HepG2 (cell line): ENCODE results near the gene MLANA. TPM values are rescaled to one million over a fixed set of nuclear protein-coding genes. Genes with fewer than 3 reads are reported as not detected.
"Not testable (repeated sequence)": the region's sequence is repeated elsewhere in the genome, so short reads cannot be mapped to it uniquely, and the experiment has no call there.

Experiments used
- ATAC-seq: fragments of 200-7000 bp; cut with Tn5 transposase; 3 replicates; pipeline ENCODE4 v1.9.1; 2020; ENCODE audit warnings: mild to moderate bottlenecking, moderate library complexity
- BruUV-seq: library from RNA; stranded (reverse); fragments of 400-500 nt; replicated peaks from 2 replicates; lab custom pipeline; 2021; lab: Mats Ljungman, UMichigan
- CTCF ChIA-PET: fragments of 300-600 bp; formaldehyde crosslinking; extraction: SDS; loops from one replicate; lab custom pipeline; 2021; ENCODE audit warnings: low total read pairs, inconsistent platforms, low intra/inter-chr PET ratio; lab: Yijun Ruan, JAX
- POLR2A ChIA-PET: fragments of 350-600 bp; sonication (Branson Sonifier 250); formaldehyde crosslinking; loops from one replicate; lab custom pipeline; 2020; ENCODE audit warnings: antibody characterized with exemption, inconsistent platforms; lab: Yijun Ruan, JAX
- DNase-seq: peaks from one replicate; pipeline ENCODE4 v3.0.0-alpha.2; 2015; ENCODE audit warnings: low spot score
- FAIRE-seq: peaks from 3 replicates; lab custom pipeline; 2011; peaks lifted over from hg19 to GRCh38; lab: Jason Lieb, UNC
- H2AFZ ChIP-seq: one replicate; pipeline ENCODE4 v1.6.1; 2011; ENCODE audit warnings: low read length, inconsistent platforms
- H3K27ac ChIP-seq: fragments of 300-600 bp; 3 replicates; pipeline ENCODE4 v1.8.0; 2011; ENCODE audit warnings: mixed run types, mild to moderate bottlenecking, mixed read lengths, low read length, inconsistent platforms; ENCODE audit not compliant: insufficient read depth; ENCODE audit errors: extremely low read length
- H3K27me3 ChIP-seq, 2 experiments: fragments of 200-600 bp in 1 of 2; 2 replicates in 1 of 2; 3 replicates in 1 of 2; pipeline versions ENCODE4 v1.6.0 to v1.8.0; 2011; ENCODE audit warnings: low read length in 2 of 2, mild to moderate bottlenecking in 2 of 2, moderate library complexity in 2 of 2, inconsistent platforms in 1 of 2; ENCODE audit not compliant: insufficient read depth in 2 of 2, control insufficient read depth in 1 of 2
- H3K36me3 ChIP-seq, 2 experiments: fragments of 200-600 bp in 1 of 2; replicated peaks in 1 of 2; 2 replicates in 1 of 2; 3 replicates in 1 of 2; pipeline versions ENCODE4 v1.5.1 to v1.8.0; 2011; ENCODE audit warnings: low read length in 2 of 2, inconsistent platforms in 1 of 2; ENCODE audit not compliant: insufficient read depth in 2 of 2, control insufficient read depth in 1 of 2
- H3K4me1 ChIP-seq: 2 replicates; pipeline ENCODE4 v1.5.1; 2012; ENCODE audit warnings: low read length, inconsistent platforms; ENCODE audit not compliant: insufficient read depth
- H3K4me2 ChIP-seq: 2 replicates; pipeline ENCODE4 v1.6.0; 2011; ENCODE audit warnings: low read depth, low read length, inconsistent platforms
- H3K4me3 ChIP-seq, 3 experiments: fragments of 200-600 bp in 1 of 3; sonication (generic), shearing (Covaris generic) in 1 of 3; replicated peaks in 1 of 3; 2 replicates each; pipeline ENCODE4 v1.5.1; 2011 to 2016; ENCODE audit warnings: low read length in 3 of 3, inconsistent platforms in 2 of 3, low read depth in 2 of 3, mild to moderate bottlenecking in 2 of 3, control low read depth in 1 of 3, mixed read lengths in 1 of 3; ENCODE audit not compliant: insufficient read depth in 1 of 3
- H3K79me2 ChIP-seq: one replicate; pipeline ENCODE4 v1.6.1; 2011; ENCODE audit warnings: low read length, inconsistent platforms; ENCODE audit not compliant: insufficient read depth
- H3K9ac ChIP-seq: 2 replicates; pipeline ENCODE4 v1.6.0; 2011; ENCODE audit warnings: mild to moderate bottlenecking, low read depth, low read length, inconsistent platforms; ENCODE audit not compliant: insufficient read depth
- H3K9me3 ChIP-seq: 2 replicates; pipeline ENCODE4 v1.5.1; 2012; ENCODE audit warnings: mild to moderate bottlenecking, low read length
- H4K20me1 ChIP-seq: 2 replicates; pipeline ENCODE4 v1.6.0; 2011; ENCODE audit warnings: inconsistent platforms, mild to moderate bottlenecking, low read length, moderate library complexity; ENCODE audit not compliant: insufficient read depth
- PLSCR1 ChIP-seq: sonication (generic); formaldehyde crosslinking; IDR thresholded peaks from 2 replicates; pipeline ENCODE4 v1.5.0; 2020; ENCODE audit warnings: missing genetic modification reagents, mild to moderate bottlenecking, borderline replicate concordance
- ZBTB40 ChIP-seq, 2 experiments: fragments of 450-650 bp in 1 of 2; sonication (generic) in 1 of 2; formaldehyde crosslinking in 1 of 2; IDR thresholded peaks; 2 replicates each; pipeline versions ENCODE4 v1.6.1 to v1.8.0; 2016 to 2022; ENCODE audit warnings: antibody characterized with exemption in 1 of 2, mild to moderate bottlenecking in 1 of 2, missing genetic modification reagents in 1 of 2
- WGBS: methylation state at CpG from one replicate; pipeline ENCODE4 v1.1.6; 2017; ENCODE audit warnings: low lambda C conversion rate; 5-methylcytosine and 5-hydroxymethylcytosine counted together
- in situ Hi-C: cut with HindIII; loops from 2 replicates; pipeline ENCODE4 v1.10.0; 2017; ENCODE audit warnings: low pct_unique_long_range_greater_than_20kb; ENCODE audit not compliant: extremely low pct_ligation_motif_present
- intact Hi-C: fragments of 100-400 bp; cut with micrococcal nuclease; formaldehyde crosslinking; loops from one replicate; pipeline ENCODE4 v1.10.0; 2022; ENCODE audit not compliant: unreplicated experiment
- polyA plus RNA-seq, 8 experiments: library from polyadenylated mRNA; depleted of rRNA in 3 of 8; stranded (reverse) in 7 of 8; unstranded in 1 of 8; fragments of >200 nt; fragmentation: Illumina TruSeq in 4 of 8; extraction: Trizol in 4 of 8; gene quantifications; 2 replicates each; pipeline versions ENCODE4 v1.2.1 to v1.2.3, GENCODE V29; 2011 to 2016; ENCODE audit warnings: low read depth in 4 of 8, missing spikeins in 1 of 8, mixed read lengths in 1 of 8; ENCODE audit not compliant: insufficient read depth in 1 of 8
- total RNA-seq, 5 experiments: library from RNA; depleted of rRNA; stranded (reverse); fragments of >200 nt; fragmentation: Illumina TruSeq; extraction: Trizol; gene quantifications; 2 replicates each; pipeline ENCODE4 v1.2.3, GENCODE V29; 2016; ENCODE audit warnings: low read depth in 1 of 5

The MLANA gene
- total and polyA plus RNA-seq, 2 of the 13 experiments (the other 11 are each of a cell fraction or from before 2014, with no cell fraction given): 0.11 to 0.18 TPM

GRCh38 chr9:5879419-5880181, 11.1 kb upstream of the MLANA start:
- Histone ChIP-seq H3K79me2 (no peaks in the 10 kb centered on the region), H3K9ac (no peak overlapping the region), H4K20me1 (no peaks in the 10 kb centered on the region), H3K4me2 (no peak overlapping the region)
- WGBS: 78% methylated on average over 10 of the region's 10 CpGs
- CTCF ChIA-PET: no interaction called here
- no peak for TF ChIP-seq PLSCR1 (CRISPR knock-in tag)
- TF ChIP-seq ZBTB40 (IDR thresholded peaks at IDR 0.05): no peak
- no peak for TF ChIP-seq ZBTB40 (CRISPR knock-in tag; IDR thresholded peaks at IDR 0.05)
- TF ChIP-seq, all 625 proteins: peak for 0
- DNase-seq (peak; percentile 46), ATAC-seq (no peak), FAIRE-seq (no peak)
- Histone ChIP-seq H3K4me3 (no peak overlapping the region), H3K36me3 (no peaks in the 10 kb centered on the region), H3K27ac (no peak overlapping the region), H2AFZ (no peak overlapping the region), H3K4me1 (peaks cover 8% of the 10 kb centered on the region), H3K27me3 (no peaks in the 10 kb centered on the region), H3K9me3 (no peaks in the 10 kb centered on the region)
- in situ Hi-C loops: loop anchor here (10.0 kb wide), 1 partner anchor 425 kb away; no protein-coding TSS in a partner anchor
- no TSS peak for BruUV-seq
- intact Hi-C loops: no loop called here
- POLR2A ChIA-PET: no interaction called here

- H3K4me1 ChIP-seq: peaks cover 37% of the 10 kb centered on the region
- FAIRE-seq, H3K4me2 ChIP-seq, H3K79me2 ChIP-seq, H3K27ac ChIP-seq, H3K36me3 ChIP-seq, ATAC-seq, BruUV-seq, DNase-seq, in situ Hi-C loops, H3K9me3 ChIP-seq, intact Hi-C loops, H3K9ac ChIP-seq, H2AFZ ChIP-seq, CTCF ChIA-PET, H3K27me3 ChIP-seq, H4K20me1 ChIP-seq, H3K4me3 ChIP-seq, POLR2A ChIA-PET: not testable (repeated sequence)
- WGBS: 86% methylated on average over 5 of the region's 5 CpGs
Observed at GRCh38 chr9:5882244-5883012, 8.3 kb upstream of the MLANA start.
